RWPE1 (cell line): ENCODE data around the gene MIPEP.
"Not testable (repeated sequence)": the region's sequence is repeated elsewhere in the genome, so short reads cannot be mapped to it uniquely, and the experiment has no call there.

Source experiments
- CTCF ChIA-PET: fragments of 350-600 bp; sonication (Branson Sonifier 250); formaldehyde crosslinking; extraction: SDS; loops from one replicate; lab custom pipeline; 2021; lab: Yijun Ruan, JAX
- POLR2A ChIA-PET: fragments of 400-600 bp; formaldehyde crosslinking; extraction: SDS; loops from one replicate; lab custom pipeline; 2020; ENCODE audit warnings: antibody characterized with exemption; ENCODE audit not compliant: low non-redundant PET; lab: Yijun Ruan, JAX
- DNase-seq: peaks from one replicate; pipeline ENCODE4 v3.0.0; 2012; ENCODE audit warnings: low spot score
- H3K27ac ChIP-seq: fragments of 450-650 bp; 2 replicates; pipeline ENCODE4 v1.5.1; 2017
- CTCF ChIP-seq: fragments of 450-650 bp; conservative IDR thresholded peaks from 2 replicates; pipeline ENCODE4 v1.5.1; 2017; ENCODE audit warnings: low read depth, mild to moderate bottlenecking

Gene MIPEP

GRCh38 chr13:23889615-23890607 lies 711 bp upstream of the MIPEP start:
- DNase-seq = peak; percentile 12
- POLR2A ChIA-PET = no interaction called here
- H3K27ac ChIP-seq = peak overlapping the region; percentile 90

GRCh38 chr13:23884361-23884760 lies 4.8 kb downstream of the MIPEP start:
- POLR2A ChIA-PET = not testable (repeated sequence)
- CTCF ChIA-PET = interaction anchor here (0.5 kb wide), 1 partner anchor 9 kb away, joined by 8 read pairs; no protein-coding TSS in a partner anchor

More at GRCh38 chr13:23889615-23890607, 711 bp upstream of the MIPEP start:
- TF ChIP-seq CTCF = peak; percentile 28
- CTCF ChIA-PET = interaction anchor here (0.6 to 0.7 kb wide), 3 partner anchors 137 to 468 kb away, joined by 4 to 5 read pairs (median 5); no protein-coding TSS in a partner anchor

GRCh38 chr13:23883255-23883654 lies 5.9 kb downstream of the MIPEP start:
- POLR2A ChIA-PET = no interaction called here
- DNase-seq = no peak
- CTCF ChIA-PET = no interaction called here
- TF ChIP-seq CTCF = no peak
- H3K27ac ChIP-seq = no peak overlapping the region

More at GRCh38 chr13:23884361-23884760, 4.8 kb downstream of the MIPEP start:
- H3K27ac ChIP-seq, DNase-seq: not testable (repeated sequence)

GRCh38 chr13:23881402-23881800 lies 7.8 kb downstream of the MIPEP start:
- POLR2A ChIA-PET, H3K27ac ChIP-seq, DNase-seq, CTCF ChIA-PET: not testable (repeated sequence)

GRCh38 chr13:23880493-23881401 lies 8.5 kb downstream of the MIPEP start:
- POLR2A ChIA-PET, CTCF ChIA-PET, DNase-seq, H3K27ac ChIP-seq: not testable (repeated sequence)

- DNase-seq = no peak
- CTCF ChIA-PET = interaction anchor here (0.6 kb wide), 1 partner anchor 504 kb away, joined by 3 read pairs; no protein-coding TSS in a partner anchor
- TF ChIP-seq CTCF = no peak
- no peak overlapping the region for H3K27ac ChIP-seq
- POLR2A ChIA-PET = no interaction called here
Observed at GRCh38 chr13:23877286-23877685, 11.9 kb downstream of the MIPEP start.

- ChIA-PET POLR2A (no interaction called here), CTCF (no interaction called here)
- peak; percentile 23; the same call in 1 of the 2 replicates for TF ChIP-seq CTCF
- no peak overlapping the region for H3K27ac ChIP-seq
- no peak for DNase-seq
Observed at GRCh38 chr13:23876265-23876664, 12.9 kb downstream of the MIPEP start.
